H1 (cell line): Measurements from ENCODE around the gene UBAP2L. TPM values are rescaled to one million over a fixed set of nuclear protein-coding genes. Genes with fewer than 3 reads are reported as not detected.

Source experiments
- CTCF ChIA-PET: fragments of 300-600 bp; sonication (Branson Sonifier 250); formaldehyde crosslinking; loops from one replicate; lab custom pipeline; 2021; ENCODE audit not compliant: partially characterized antibody; lab: Charles Lee
- POLR2A ChIA-PET: fragments of 300-600 bp; sonication (Branson Sonifier 250); formaldehyde crosslinking; loops from one replicate; lab custom pipeline; 2021; ENCODE audit warnings: inconsistent platforms; ENCODE audit not compliant: partially characterized antibody; lab: Charles Lee
- DNase-seq, 2 experiments: peaks; one replicate each; pipeline versions ENCODE4 v3.0.0 to v3.0.0-alpha.2; 2010 to 2022; ENCODE audit warnings: low spot score in 2 of 2, low read depth in 1 of 2, mixed read lengths in 1 of 2
- FAIRE-seq: peaks from 2 replicates; lab custom pipeline; 2011; peaks lifted over from hg19 to GRCh38; lab: Jason Lieb, UNC
- H2AFZ ChIP-seq: 2 replicates; pipeline ENCODE4 v1.8.1; 2012; ENCODE audit warnings: low read length, inconsistent platforms
- H2AK5ac ChIP-seq: 2 replicates; pipeline ENCODE4 v1.6.1; 2013; ENCODE audit warnings: low read depth, low read length
- H2BK120ac ChIP-seq: replicated peaks from 2 replicates; pipeline ENCODE3; 2013; ENCODE audit warnings: low read depth, low read length, inconsistent platforms
- H2BK12ac ChIP-seq: 2 replicates; pipeline ENCODE4 v1.6.1; 2013; ENCODE audit warnings: low read depth, low read length
- H2BK15ac ChIP-seq: 2 replicates; pipeline ENCODE4 v1.6.1; 2013; ENCODE audit warnings: low read length
- H2BK20ac ChIP-seq: 2 replicates; pipeline ENCODE4 v1.6.1; 2013; ENCODE audit warnings: low read length
- H2BK5ac ChIP-seq: 2 replicates; pipeline ENCODE4 v1.6.1; 2013; ENCODE audit warnings: low read depth, low read length
- H3K14ac ChIP-seq: 2 replicates; pipeline ENCODE4 v1.6.1; 2013; ENCODE audit warnings: inconsistent platforms; ENCODE audit not compliant: insufficient read length
- H3K18ac ChIP-seq: 2 replicates; pipeline ENCODE4 v1.6.1; 2013; ENCODE audit warnings: low read length; ENCODE audit errors: extremely low read depth
- H3K23ac ChIP-seq: 2 replicates; pipeline ENCODE4 v1.6.1; 2013; ENCODE audit warnings: inconsistent platforms; ENCODE audit not compliant: insufficient read length
- H3K23me2 ChIP-seq: 2 replicates; pipeline ENCODE4 v1.6.1; 2013; ENCODE audit warnings: low read depth, low read length
- H3K27ac ChIP-seq: 2 replicates; pipeline ENCODE4 v1.6.1; 2011; ENCODE audit warnings: low read depth, low read length, inconsistent platforms
- H3K27me3 ChIP-seq, 4 experiments: replicated peaks in 1 of 4; 1 replicate in 1 of 4; 2 replicates in 3 of 4; pipeline versions ENCODE4 v1.6.1 to v1.8.1; 2011 to 2013; ENCODE audit warnings: low read length in 3 of 4, mild to moderate bottlenecking in 3 of 4, inconsistent platforms in 2 of 4, mixed read lengths in 2 of 4, moderate library complexity in 1 of 4; ENCODE audit not compliant: control insufficient read depth in 3 of 4, insufficient read depth in 3 of 4; ENCODE audit errors: extremely low read depth in 1 of 4
- H3K36me3 ChIP-seq, 4 experiments: 2 replicates each; pipeline versions ENCODE4 v1.6.1 to v1.8.1; 2011 to 2013; ENCODE audit warnings: mild to moderate bottlenecking in 4 of 4, low read length in 3 of 4, moderate library complexity in 2 of 4, control low read depth in 1 of 4, inconsistent platforms in 1 of 4; ENCODE audit not compliant: insufficient read depth in 4 of 4, control insufficient read depth in 2 of 4
- H3K4ac ChIP-seq: replicated peaks from 2 replicates; pipeline ENCODE3; 2013; ENCODE audit warnings: low read length, low read depth, mixed read lengths, inconsistent platforms; ENCODE audit not compliant: insufficient read length
- H3K4me1 ChIP-seq, 4 experiments: replicated peaks in 1 of 4; 1 replicate in 1 of 4; 2 replicates in 3 of 4; pipeline versions ENCODE4 v1.6.1 to v1.8.1; 2011 to 2013; ENCODE audit warnings: low read length in 3 of 4, inconsistent platforms in 2 of 4, mixed read lengths in 1 of 4; ENCODE audit not compliant: insufficient read depth in 4 of 4, control insufficient read depth in 3 of 4
- H3K4me2 ChIP-seq, 2 experiments: 2 replicates each; pipeline versions ENCODE4 v1.6.1 to v1.8.1; 2011 to 2013; ENCODE audit warnings: low read depth in 2 of 2, low read length in 2 of 2, control low read depth in 1 of 2, inconsistent platforms in 1 of 2, mild to moderate bottlenecking in 1 of 2; ENCODE audit not compliant: insufficient read depth in 1 of 2
- H3K4me3 ChIP-seq, 4 experiments: fragments of 200-600, 300-600 bp in 1 of 4; sonication (generic), shearing (Covaris generic), sonication (Bioruptor Twin) in 1 of 4; 2 replicates each; pipeline versions ENCODE4 v1.5.1 to v1.8.1; 2011 to 2016; ENCODE audit warnings: low read length in 4 of 4, low read depth in 3 of 4, control low read depth in 2 of 4, inconsistent platforms in 2 of 4, mild to moderate bottlenecking in 2 of 4, mixed read lengths in 1 of 4, moderate library complexity in 1 of 4; ENCODE audit not compliant: insufficient read depth in 2 of 4; ENCODE audit errors: extremely low read depth in 1 of 4
- H3K56ac ChIP-seq: replicated peaks from 2 replicates; pipeline ENCODE3; 2013; ENCODE audit warnings: low read depth, mild to moderate bottlenecking, mixed read lengths, low read length, inconsistent platforms; ENCODE audit not compliant: insufficient read length
- H3K79me1 ChIP-seq: 2 replicates; pipeline ENCODE4 v1.6.1; 2013; ENCODE audit warnings: low read depth, low read length, control low read depth
- H3K79me2 ChIP-seq, 2 experiments: 2 replicates each; pipeline versions ENCODE4 v1.6.1 to v1.8.1; 2012 to 2013; ENCODE audit warnings: low read length in 2 of 2, mild to moderate bottlenecking in 2 of 2, inconsistent platforms in 1 of 2; ENCODE audit not compliant: insufficient read depth in 2 of 2, control insufficient read depth in 1 of 2
- H3K9ac ChIP-seq, 4 experiments: replicated peaks in 1 of 4; 1 replicate in 1 of 4; 2 replicates in 3 of 4; pipeline versions ENCODE4 v1.6.1 to v1.8.1; 2011 to 2013; ENCODE audit warnings: low read depth in 3 of 4, low read length in 3 of 4, control low read depth in 2 of 4, mild to moderate bottlenecking in 2 of 4, moderate library complexity in 2 of 4, inconsistent platforms in 1 of 4; ENCODE audit errors: extremely low read depth in 1 of 4
- H3K9me3 ChIP-seq, 2 experiments: 2 replicates each; pipeline versions ENCODE4 v1.6.1 to v1.8.1; 2012 to 2013; ENCODE audit warnings: mild to moderate bottlenecking in 2 of 2, moderate library complexity in 2 of 2, control low read depth in 1 of 2, inconsistent platforms in 1 of 2, low read depth in 1 of 2, low read length in 1 of 2, mixed read lengths in 1 of 2; ENCODE audit not compliant: insufficient read depth in 2 of 2
- H4K20me1 ChIP-seq, 2 experiments: replicated peaks in 1 of 2; 2 replicates each; pipeline versions ENCODE3 to v1.8.1; 2011 to 2013; ENCODE audit warnings: inconsistent platforms in 2 of 2, low read length in 2 of 2, mild to moderate bottlenecking in 1 of 2; ENCODE audit not compliant: insufficient read depth in 2 of 2, control insufficient read depth in 1 of 2
- H4K5ac ChIP-seq: 2 replicates; pipeline ENCODE4 v1.6.1; 2013; ENCODE audit warnings: low read length, low read depth, mixed read lengths, inconsistent platforms; ENCODE audit not compliant: insufficient read length
- H4K8ac ChIP-seq: 2 replicates; pipeline ENCODE4 v1.8.0; 2013; ENCODE audit warnings: mild to moderate bottlenecking, moderate library complexity, low read length, inconsistent platforms; ENCODE audit not compliant: insufficient read depth; ENCODE audit errors: extremely low read depth
- H4K91ac ChIP-seq: replicated peaks from 2 replicates; pipeline ENCODE3; 2013; ENCODE audit warnings: low read length, mixed read lengths, inconsistent platforms; ENCODE audit not compliant: insufficient read length
- ASH2L ChIP-seq: fragments of 200-600, 300-600 bp; sonication (generic); IDR thresholded peaks from one replicate; pipeline ENCODE4 v1.7.1; 2017; ENCODE audit warnings: low read length
- HDAC6 ChIP-seq: IDR thresholded peaks from one replicate; pipeline ENCODE4 v1.7.1; 2012; ENCODE audit warnings: low read depth, mild to moderate bottlenecking, inconsistent platforms, low read length, moderate library complexity
- SIX5 ChIP-seq: IDR thresholded peaks from 2 replicates; pipeline ENCODE4 v1.6.1; 2011; ENCODE audit warnings: mild to moderate bottlenecking, low read depth, low read length
- WGBS, 2 experiments: shearing (Covaris generic) in 1 of 2; methylation state at CpG; one replicate each; pipeline versions ENCODE4 v1.1.6 to v1.1.7; 2013 to 2015; ENCODE audit warnings: low lambda C conversion rate in 2 of 2, mixed read lengths in 2 of 2, inconsistent platforms in 1 of 2, low coverage in 1 of 2, missing lambda C conversion rate in 1 of 2; ENCODE audit not compliant: insufficient replicate concordance in 2 of 2, insufficient coverage in 1 of 2, insufficient read length in 1 of 2; ENCODE audit errors: extremely low coverage in 1 of 2, missing lambda C conversion rate in 1 of 2; 5-methylcytosine and 5-hydroxymethylcytosine counted together
- polyA plus RNA-seq, 7 experiments: library from polyadenylated mRNA; depleted of rRNA in 3 of 7; stranded (reverse) in 5 of 7; unstranded in 2 of 7; fragments of >200 nt in 5 of 7; fragments of 200-250 nt in 2 of 7; gene quantifications; 1 replicate in 5 of 7; 2 replicates in 1 of 7; 4 replicates in 1 of 7; pipeline versions ENCODE4 v1.2.1 to v1.2.3, GENCODE V29; 2011 to 2013; ENCODE audit warnings: missing spikeins in 2 of 7, mixed read lengths in 2 of 7
- total RNA-seq: library from RNA; stranded (reverse); fragmentation: NEBNext Ultra II Directional; extraction: Animal tissue kit (Norgen Biotek cat#: 25700); gene quantifications from 2 replicates; pipeline ENCODE4 v1.2.1, GENCODE V29; 2021

UBAP2L gene
- total and polyA plus RNA-seq, 2 of the 8 experiments (the other 6 are each of a cell fraction or from before 2014, with no cell fraction given), result 254 to 349 TPM

DNA sequence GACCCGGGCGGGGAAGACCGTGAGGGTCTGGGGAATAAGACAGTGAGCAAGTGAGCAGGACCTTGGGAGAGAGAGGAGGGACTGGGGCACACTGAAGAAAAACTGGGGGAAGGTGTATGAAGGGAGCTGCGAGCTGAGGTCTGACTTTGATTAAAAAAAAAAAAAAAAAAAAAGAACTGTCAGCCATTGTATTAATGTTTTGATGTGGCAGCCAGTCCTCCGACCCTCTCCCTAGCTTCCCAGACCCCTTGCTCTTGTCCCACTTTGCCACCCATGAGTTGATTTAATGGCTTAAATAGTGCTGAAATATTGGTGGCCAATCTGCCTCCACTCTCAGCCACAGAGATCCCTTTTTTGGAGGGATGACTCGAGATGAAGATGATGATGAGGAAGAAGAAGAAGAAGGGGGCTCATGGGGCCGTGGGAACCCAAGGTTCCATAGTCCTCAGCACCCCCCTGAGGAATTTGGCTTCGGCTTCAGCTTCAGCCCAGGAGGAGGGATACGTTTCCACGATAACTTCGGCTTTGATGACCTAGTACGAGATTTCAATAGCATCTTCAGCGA is 52.3 kb downstream of the UBAP2L start:
- peak overlapping the region; percentile 91; the same call in 1 of the 2 replicates for H2AFZ ChIP-seq
- H3K56ac ChIP-seq, result no peak overlapping the region
- POLR2A ChIA-PET, result interaction anchor here (0.7 to 1.7 kb wide), 10 partner anchors 10 to 166 kb away, joined by 3 to 5 read pairs (median 3); partner anchors contain the start of gene UBAP2L
- no peaks in the 10 kb centered on the region for H3K9me3 ChIP-seq
- H2AK5ac ChIP-seq, result 0 out of 2 replicates have a peak overlapping the region, but pooled peaks have one; percentile 39
- H3K4me3 ChIP-seq, result peak overlapping the region; percentile 89 to 98 (median 94)
- WGBS, 2 experiments, result 72% methylated on average over 9 of the region's 13 CpGs; no CpG with 5 or more reads in 1 of the 2 experiments
- H2BK5ac ChIP-seq, result peak overlapping the region; percentile 91
- H2BK20ac ChIP-seq, result no peak overlapping the region
- peak overlapping the region; percentile 81 for H3K14ac ChIP-seq
- H2BK120ac ChIP-seq, result peak overlapping the region; percentile 30
- peaks cover 0 to 3% of the 10 kb centered on the region in 2 experiments for H4K20me1 ChIP-seq
- H3K4ac ChIP-seq, result peak overlapping the region; percentile 50
- H3K18ac ChIP-seq, result peak overlapping the region; percentile 98
- H2BK15ac ChIP-seq, result no peak overlapping the region
- peak overlapping the region; percentile 60 for H4K8ac ChIP-seq
- H3K9ac ChIP-seq, result peak overlapping the region; percentile 68 to 97 (median 84)
- FAIRE-seq, result peak; percentile 42
- peak overlapping the region; percentile 50; the same call in 1 of the 2 replicates for H2BK12ac ChIP-seq
- peaks cover 0 to 5% (median 0%) of the 10 kb centered on the region in 4 experiments; a peak in 2 of 7 replicates for H3K4me1 ChIP-seq
- H3K4me2 ChIP-seq, result peak overlapping the region; percentile 60 to 87
- peaks cover 0 to 6% of the 10 kb centered on the region in 2 experiments; a peak in 1 of 4 replicates for H3K79me2 ChIP-seq
- peak overlapping the region; percentile 81; the same call in 1 of the 2 replicates for H3K27ac ChIP-seq
- peaks cover 13 to 48% (median 27%) of the 10 kb centered on the region in 4 experiments; a peak in 6 of 8 replicates for H3K36me3 ChIP-seq
- no peaks in the 10 kb centered on the region for H3K27me3 ChIP-seq
- H3K23ac ChIP-seq, result no peak overlapping the region
- no peaks in the 10 kb centered on the region; the same call in 1 of the 2 replicates for H3K79me1 ChIP-seq
- CTCF ChIA-PET, result interaction anchor here (0.6 to 4.6 kb wide), 11 partner anchors 8 to 316 kb away, joined by 3 to 17 read pairs (median 3); no protein-coding TSS in a partner anchor
- no peak for TF ChIP-seq HDAC6
- TF ChIP-seq SIX5, result no peak
- no peak for TF ChIP-seq ASH2L
- peak overlapping the region; percentile 78 for H4K5ac ChIP-seq
- H4K91ac ChIP-seq, result peak overlapping the region; percentile 67
- H3K23me2 ChIP-seq, result no peaks in the 10 kb centered on the region; the same call in none of the 2 replicates
- DNase-seq, result no peak
